Measurements from ENCODE around the gene TRIM7.
"Not testable (repeated sequence)": the region's sequence is repeated elsewhere in the genome, so short reads cannot be mapped to it uniquely, and the experiment has no call there.

TRIM7 gene

DNA sequence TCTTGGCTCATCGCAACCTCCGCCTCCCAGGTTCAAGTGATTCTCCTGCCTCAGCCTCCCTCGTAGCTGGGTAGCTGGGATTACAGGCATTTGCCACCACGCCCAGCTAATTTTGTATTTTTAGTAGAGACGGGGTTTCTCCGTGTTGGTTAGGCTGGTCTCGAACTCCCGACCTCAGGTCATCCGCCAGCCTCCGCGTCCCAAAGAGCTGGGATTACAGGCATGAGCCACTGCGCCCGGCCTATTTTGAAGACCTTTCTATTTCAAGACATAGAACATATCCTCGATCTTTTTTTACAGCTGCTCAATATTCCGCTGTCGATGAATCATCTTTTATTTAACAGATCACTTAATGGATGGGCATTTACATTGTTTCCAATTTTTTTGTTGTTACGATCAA is 5.7 kb upstream of the TRIM7 start:
- not testable (repeated sequence) for DNase-seq

DNA sequence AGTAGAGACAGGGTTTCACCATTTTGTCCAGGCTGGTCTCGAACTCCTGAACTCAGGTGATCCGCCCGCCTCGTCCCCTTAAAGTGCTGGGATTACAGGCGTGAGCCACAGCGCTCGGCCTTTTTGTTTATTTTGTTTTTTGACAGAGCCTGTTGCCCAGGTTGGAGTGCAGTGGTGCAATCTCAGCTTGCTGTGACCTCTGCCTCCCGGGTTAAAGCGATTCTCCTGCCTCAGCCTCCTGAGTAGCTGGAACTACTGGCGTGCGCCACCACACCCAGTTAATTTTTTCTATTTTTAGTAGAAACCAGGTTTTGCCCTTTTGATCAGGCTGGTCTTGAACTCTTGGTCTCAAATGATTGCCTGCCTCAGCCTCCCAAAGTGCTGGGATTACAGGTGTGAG is 5.2 kb upstream of the TRIM7 start:
- not testable (repeated sequence) for DNase-seq

DNA sequence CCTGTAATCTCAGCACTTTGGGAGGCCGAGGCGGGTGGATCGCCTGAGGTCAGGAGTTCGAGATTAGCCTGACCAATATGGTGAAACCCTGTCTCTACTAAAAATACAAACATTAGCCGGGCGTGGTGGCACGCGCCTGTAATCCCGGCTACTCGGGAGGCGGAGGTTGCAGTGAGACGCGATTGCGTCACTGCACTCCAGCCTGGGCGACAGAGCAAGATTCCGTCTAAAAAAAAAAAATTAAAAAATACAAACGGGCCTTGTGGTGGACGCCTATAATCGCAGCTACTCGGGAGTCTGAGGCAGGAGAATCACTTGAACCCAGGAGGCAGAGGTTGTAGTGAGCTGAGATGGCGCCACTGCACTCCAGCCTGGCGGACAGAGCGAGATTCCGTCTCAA is 4.0 kb upstream of the TRIM7 start:
- not testable (repeated sequence) for DNase-seq

DNA sequence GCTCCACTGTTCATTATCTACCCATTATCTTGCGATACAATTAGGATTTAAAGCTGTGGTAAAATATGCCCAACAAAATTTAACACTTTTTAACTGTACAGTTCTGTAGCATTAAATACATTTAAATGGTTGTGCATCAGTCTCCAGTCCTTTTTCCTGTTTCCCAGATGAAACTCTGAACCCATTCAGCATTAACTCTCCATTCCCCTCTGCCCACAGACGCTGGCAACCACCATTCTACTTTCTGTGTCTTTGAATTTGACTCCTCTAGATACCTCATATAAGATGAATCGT is 2.9 kb upstream of the TRIM7 start:
- no peak for DNase-seq

DNA sequence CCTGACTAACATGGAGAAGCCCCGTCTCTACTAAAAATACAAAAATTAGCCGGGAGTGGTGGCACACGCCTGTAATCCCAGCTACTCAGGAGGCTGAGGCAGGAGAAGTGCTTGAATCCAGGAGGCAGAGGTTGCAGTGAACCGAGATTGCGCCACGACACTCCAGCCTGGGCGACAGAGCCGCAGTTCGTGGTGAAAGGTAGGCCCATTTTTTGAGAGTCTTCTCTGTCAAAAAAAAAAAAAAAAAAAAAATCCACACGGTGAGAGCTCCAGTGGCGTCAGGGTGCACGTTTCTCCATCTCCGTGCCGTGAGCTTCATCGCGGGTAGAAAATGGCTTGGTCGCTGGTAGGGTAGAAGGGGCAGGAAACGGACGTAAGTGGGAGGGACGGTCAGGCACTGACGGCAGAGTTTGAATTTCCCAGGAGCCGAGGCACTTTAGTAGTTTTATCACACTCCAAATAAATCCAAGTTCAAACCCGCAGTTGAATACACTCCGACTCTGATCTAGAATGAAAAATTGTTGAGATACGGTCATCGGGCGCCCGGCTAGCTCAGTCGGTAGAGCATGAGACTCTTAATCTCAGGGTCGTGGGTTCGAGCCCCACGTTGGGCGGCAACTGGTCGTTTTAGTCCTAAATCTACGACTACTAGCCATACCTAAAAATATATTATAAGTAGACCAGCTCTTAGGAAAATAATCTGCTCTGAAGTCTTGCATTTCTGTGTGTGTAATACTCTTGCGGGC is 2.4 kb upstream of the TRIM7 start:
- DNase-seq = no peak

DNA sequence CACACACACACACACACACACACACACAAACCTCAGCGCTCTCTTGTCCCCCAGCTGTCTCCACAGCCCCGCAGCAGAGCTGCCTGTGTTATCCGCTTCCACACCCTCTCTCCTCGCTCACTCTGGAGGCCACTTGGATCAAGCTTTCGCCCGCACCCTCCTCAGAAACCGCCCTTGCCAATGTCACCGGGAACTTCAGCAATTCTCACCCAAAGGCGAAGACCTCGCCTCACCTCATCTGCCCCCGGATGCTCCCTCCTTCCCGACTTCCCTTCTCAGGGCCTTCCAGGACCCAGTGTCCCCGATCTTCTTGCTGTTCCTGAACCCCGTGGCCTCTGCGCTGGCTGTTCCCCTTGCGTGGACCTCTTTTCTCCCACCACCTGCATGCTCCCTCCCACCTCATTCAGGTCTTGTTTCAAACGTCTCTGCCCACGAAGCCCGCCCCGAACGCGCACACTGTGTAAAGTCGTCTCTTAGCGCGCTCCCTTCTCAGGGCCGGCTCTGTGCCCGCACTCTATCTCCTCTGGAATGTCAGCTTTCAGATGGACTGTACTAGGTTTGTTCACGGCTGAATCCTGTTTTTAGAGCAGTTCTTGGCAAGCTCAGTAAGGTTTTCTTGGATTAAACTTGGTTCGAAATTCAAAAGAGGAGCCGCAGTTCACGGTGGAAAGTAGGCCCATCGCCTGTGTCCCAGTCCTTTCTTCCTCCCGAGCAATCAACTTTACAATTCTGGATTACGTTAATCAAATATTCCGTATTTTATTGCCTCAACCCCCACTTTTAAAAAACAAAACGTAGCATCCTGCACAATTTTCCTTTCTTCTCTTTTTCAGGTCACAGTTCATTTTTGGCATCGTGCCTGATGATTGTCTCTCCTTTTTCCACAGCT is 1.0 kb upstream of the TRIM7 start:
- no peak for DNase-seq

DNA sequence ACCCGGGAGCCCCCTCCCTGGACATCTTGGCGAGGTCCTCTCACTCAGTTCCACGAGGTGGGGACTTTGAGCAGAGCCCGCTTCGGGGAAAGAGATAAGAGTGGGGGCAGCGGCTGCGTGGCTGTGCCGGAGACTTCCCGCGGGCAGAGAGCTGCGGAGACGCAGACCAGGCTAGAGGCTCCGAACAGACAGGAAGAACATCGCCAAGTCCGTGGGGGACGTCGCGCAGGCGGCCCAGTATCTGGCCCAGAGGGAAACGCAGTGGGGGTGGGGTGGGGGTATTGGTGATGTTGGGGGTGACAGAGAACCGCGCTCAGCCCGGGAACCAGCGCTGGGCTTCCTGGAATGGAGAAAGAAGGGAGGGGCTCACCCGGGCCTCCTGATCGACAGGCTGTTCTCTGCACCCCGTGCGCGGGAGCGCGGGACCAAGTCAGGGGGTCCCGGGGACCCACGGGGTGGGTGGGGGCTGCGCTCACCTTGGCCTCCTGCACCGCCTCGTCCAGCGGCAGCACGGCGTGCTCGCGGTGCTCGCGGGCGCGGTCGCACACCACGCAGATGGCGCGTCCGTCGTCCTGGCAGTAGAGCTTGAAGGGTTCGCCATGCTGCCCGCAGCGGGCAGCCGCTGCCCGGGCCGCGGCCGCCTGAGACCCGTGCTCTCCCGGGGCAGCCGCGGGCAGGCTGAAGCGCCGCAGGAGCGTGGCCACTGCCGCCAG is 727 bp downstream of the TRIM7 start:
- no peak for DNase-seq

DNA sequence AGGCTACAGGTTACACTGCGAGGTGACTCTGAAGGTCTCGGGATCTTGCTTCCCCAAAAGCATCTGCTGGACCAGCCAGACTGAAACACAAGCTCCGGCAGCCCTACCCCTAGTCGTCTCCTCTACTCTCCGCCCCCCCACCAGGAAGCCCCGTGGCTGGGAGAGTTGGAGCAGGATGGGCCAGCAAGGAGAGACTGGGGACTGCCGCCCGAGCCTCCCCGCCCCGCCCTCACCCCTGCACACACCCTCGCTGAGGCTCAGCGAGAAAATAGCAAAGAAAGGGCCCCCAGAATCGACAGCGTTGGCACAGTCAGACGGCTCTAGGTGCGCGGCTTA is 1.3 kb downstream of the TRIM7 start:
- DNase-seq = no peak

DNA sequence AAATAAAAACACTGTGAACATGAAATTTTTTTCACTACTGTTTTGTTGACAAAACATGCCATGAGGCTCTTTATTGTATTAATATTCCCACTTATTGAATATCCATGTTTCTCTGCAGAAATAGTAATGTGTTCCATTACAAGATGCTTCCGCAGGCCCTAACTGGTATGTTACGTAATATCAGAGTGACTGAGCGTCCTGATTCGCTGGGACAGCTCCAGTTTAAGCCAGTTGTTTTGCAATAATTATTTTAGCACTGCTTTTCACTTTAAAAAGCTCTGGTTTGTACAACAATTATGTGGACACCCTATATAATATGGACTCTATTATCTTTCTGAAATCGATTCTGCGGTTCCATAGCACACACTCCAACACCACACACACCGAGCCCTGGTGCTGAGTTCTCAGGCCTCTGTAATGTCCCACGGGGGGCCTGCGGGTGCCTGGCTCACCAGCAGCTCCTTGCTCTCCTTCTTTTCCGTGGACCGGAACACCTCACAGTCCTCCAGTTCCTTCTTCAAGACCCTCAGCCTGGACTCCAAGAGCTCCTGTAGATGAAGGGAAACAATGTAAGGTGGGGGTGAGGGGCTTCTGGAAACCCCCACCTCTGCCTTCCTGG is 1.8 kb downstream of the TRIM7 start:
- DNase-seq = no peak

DNA sequence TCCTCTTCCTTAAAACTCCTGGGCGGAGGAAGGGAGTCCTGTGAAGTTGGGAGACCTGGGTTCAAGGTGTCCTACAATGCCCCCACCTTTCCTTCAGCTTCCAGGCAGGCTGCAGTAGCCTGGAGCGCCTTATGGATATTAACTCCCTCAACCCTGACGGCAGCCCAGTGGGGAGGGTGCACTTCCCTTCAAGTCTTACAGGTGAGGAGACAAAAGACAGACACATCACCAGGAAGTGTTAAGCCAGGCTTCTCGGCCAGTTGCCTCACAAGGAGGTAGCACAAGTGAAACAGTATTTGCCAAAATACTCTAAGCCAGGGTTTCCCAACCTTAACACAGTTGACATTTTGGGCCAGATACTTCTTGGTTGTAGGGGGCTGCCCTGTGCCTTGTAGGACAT is 4.2 kb downstream of the TRIM7 start:
- DNase-seq = no peak

DNA sequence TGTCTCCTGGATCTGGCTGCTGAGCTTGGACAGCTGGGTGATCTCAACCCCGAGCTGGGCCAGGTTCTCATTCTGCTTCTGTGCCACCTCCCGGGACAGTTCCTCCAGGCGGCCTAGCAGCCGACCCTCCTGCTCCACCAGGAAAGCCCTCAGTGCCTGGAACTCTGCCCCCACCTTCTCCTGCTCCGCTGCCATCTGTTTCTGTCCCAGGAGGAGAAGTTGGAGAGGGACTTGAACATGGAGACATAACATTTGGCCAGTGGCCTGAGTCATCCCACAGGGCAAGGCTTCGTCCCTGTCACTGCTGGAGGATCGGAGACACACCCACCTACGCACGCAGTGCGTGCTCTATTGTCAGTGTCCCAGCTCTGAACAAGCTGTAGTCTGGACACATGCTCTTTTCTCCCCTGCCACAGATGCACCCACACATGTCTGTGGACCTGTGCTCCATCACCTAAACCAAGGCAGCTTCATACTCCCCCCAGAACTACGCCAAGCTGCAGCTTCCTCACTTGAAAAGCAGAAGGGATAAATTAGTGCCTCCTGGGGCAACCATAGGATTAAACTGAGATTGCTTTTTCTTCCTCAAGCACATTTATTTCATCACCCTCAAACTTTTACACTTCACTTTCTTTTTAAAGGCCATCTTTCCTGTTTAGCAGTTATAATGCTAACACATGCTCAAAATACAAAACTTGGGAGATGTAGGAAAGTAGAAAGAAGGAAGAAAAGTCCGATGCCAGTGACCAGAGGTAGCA is 4.9 kb downstream of the TRIM7 start:
- no peak for DNase-seq

DNA sequence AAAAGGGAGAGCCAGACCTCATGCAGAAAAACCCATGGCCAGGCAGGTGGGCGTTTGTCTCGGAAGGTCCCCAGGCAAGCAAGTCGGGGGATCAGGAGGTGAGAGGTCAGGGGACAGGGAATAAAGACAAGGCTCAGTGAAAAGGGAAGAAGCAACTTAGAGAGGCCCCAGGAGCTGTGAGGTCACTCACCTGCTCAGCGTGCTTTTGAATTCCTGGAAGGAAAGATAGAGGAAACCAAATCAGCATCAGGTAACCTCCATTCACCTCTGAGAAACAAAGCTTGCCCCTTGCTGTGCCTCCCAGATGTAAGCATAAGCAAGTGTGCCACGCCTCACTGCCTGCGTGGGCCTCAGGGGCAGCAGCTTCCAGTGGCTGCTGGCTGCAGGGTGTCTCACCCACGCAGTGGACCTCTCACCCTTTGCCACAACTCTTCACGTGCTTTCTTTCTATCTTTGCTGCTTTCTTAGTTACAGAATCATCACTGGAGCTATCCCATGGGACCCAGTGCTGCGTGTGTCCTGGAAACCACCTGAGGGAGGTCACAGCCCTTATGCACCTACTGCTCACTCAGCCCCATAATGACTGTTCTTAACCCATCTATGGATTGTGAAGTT is 6.0 kb downstream of the TRIM7 start:
- no peak for DNase-seq

DNA sequence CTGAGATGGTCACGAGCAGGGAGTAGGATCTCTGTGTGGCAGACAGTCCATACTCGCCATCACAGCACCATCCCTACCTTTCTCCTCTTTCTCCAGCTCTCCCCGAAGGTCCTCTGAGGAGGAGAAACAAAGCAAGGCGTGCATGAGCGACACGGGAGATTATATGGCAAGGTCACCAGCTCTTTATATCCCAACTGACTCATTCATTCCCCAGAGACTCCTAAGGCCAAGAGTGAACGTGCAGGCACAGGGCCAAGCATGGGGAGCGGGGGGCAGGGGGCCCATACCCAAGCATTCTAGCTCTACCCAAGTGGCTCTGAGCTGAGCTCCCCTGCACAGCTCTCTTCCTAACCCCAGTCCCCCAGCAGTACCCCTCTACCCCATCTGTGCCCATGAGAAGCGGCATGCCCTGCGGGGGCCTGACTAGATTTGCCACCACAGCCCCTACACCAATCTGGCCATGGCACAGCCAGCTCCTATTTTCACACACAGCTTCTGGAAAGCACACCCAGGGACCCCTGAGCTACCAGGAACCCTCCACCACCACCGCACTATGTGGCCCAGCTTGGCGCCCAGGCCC is 6.8 kb downstream of the TRIM7 start:
- no peak for DNase-seq

DNA sequence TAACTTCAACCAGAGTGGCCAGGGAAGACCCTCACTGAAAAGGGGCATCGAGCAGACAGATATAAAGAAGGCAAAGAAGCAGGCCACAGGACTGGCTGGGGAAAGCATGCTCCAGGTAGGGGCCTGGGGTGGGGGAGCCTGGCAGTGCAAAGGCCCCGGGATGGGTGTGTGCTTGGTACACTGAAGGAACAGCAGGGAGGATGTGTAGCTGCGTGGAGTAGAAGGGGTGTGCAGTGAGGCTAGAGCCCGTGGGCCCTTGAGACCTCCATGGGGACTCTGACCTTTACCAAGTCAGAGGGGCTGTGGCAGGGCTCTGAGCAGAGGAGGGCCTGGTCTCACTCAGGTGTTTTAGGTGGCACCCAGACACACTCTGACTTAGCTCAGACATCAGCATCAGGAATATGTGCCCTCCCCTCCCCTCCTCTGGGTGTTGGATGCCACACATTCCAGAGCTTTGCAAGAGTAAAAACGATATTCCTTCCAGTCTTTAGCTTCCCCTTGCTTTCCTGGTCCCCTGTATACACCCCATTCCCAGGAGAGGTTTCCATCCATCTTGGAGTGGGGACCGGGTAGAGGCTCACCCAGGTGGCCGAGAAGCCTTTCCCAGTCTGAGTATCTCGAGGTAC is 7.6 kb downstream of the TRIM7 start:
- DNase-seq = no peak

DNA sequence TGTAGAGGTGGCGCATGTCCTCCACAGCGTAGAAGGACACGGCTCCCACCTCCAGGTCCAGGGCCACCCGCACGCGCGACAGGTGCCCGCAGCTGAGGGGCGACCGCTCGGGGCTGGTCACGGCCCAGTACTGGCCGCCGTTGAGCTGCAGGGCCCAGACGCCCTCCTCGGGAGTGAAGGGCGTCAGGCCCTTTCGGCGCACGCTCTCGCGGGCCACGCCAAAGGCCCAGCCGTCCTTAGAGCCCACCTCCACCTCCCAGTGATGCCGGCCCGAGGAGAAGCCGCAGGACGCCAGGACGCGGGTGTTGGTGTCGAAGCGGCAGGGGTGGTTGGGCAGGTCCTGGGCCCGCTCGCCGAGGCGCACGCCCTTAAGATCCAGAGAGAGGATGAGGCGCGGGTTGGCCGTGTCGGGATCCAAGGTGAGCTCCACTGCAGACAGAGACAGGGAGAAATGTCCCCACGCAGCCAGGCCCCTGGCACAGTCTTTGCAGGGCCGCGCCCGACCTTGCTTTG is 9.7 kb downstream of the TRIM7 start:
- no peak for DNase-seq

DNA sequence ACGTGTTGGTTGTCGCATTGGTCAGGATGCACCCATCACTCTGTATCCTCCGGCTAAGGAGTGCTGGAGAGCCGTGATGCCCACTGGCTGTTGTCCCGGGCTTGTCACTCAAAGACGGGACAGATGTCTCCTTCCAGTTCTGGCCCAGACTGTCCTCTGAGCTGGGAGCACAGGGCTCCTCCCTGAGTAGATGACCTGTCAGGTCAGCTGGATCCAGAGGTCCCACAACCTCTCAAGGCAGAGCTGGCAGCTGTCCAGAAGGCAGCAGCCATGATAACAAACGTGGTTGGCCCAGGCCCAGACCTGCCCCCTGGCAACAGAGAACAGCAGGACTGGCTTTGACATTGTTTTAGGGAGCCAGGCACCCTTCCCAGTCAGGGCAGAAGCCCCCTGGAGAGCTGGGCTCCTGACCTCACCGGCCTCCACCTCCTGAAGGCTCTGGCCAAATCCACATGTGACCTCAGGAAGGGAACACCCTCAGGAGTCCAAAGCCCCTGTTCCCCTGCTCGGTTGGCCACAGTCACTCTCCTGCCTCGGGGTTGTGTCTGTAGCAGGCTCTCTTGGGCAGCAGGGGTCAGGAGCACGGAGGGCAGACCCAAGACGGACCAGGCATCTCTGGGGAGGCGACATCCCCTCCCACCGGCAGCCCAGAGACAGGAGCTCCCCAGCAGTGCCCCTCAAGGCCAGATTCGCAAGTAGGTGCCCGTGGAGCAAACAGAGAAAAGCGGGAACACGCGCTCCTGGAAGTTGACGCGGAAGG is 10.3 kb downstream of the TRIM7 start:
- DNase-seq = no peak

DNA sequence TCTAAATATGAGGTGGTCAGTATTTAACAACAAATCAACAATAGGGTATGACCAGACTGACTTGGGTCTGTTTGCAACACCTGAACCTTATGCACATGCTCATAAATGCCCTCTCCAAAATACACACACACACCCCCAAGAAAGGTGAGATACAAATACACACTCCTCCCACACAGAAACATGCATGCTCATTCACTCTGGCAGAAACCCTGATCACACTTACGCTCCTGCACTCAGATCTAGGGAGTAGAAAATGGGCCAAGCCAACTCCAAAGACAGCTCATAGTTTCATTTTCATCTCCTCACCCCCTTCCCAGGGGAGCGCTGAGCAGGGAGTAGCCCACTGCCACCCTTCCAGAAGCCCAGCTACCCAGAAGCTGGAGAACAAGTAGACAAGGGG is 11.3 kb downstream of the TRIM7 start:
- no peak for DNase-seq

DNA sequence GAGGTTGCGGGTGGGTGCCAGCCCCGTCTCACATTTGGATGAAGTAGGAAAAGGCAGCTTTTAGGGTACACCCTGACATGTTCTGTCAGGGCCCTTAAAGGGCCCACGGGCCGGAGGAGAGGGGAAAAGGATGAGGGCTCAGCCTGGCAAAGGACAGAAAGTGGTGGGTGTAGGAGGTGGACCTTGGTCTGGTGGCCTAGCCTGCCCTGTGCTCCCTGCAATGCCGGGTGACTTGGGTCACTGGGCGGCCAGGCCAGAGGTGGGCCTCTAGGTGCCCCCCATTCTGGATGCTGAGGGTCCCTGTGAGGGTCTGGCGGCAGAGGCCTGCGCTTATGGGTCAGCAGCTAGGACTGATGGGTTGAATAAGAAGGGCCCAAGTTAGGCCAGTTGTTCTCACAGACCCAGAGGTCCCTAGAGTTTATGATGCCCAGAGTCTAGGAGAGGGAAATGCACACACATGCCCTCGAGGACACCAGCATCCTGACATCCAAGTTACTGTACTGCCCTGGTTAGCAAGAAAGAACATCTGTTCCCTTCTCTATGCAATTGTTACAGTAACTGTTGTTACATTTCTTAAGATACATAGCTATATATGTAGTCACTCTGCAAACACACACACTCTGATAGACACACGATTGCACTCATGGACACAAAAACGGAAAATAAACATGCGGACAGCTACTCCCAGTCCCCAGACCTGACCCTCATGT is 12.5 kb downstream of the TRIM7 start:
- no peak for DNase-seq

DNA sequence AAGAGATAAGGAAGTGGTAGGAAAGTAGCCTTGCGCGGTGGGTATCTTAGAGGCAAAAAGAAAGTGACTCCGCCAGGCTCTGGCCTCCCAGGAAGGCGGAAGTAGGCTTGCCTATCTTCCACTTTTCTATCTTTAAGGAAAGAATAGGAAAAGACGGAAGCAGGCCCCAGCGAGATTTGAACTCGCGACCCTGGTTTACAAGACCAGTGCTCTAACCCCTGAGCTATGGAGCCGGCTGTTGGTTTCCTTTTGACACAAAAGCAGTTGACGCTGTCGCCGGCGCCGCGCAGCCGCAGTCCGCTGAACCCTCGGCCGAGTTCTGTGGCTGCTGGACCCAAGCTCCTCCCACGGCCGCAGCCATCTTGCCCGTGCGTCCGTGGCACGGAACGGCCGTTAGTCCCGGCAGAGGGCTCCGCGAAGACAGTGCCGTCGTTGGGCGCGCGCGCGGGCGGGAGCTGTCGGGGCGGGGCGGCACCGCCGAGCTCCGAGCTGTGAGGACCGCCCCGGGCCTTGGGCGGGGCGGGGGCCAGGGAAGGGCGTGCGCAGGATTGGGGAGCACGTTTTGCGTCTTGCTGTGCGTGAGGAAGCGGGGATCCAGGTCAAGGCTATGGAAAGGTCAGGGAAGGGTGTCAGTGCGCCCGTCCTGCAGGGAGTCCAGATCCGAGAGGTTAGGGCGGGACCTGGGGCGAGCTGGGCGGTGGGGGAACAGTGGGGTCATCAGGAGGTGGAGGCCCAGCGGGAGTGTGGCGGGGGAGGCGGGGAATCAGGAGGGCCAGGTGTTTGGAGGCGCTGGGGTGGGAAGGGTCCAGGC is 13.3 kb downstream of the TRIM7 start:
- no peak for DNase-seq
